ENCODE data around the gene ARHGEF12.

The ARHGEF12 gene

DNA sequence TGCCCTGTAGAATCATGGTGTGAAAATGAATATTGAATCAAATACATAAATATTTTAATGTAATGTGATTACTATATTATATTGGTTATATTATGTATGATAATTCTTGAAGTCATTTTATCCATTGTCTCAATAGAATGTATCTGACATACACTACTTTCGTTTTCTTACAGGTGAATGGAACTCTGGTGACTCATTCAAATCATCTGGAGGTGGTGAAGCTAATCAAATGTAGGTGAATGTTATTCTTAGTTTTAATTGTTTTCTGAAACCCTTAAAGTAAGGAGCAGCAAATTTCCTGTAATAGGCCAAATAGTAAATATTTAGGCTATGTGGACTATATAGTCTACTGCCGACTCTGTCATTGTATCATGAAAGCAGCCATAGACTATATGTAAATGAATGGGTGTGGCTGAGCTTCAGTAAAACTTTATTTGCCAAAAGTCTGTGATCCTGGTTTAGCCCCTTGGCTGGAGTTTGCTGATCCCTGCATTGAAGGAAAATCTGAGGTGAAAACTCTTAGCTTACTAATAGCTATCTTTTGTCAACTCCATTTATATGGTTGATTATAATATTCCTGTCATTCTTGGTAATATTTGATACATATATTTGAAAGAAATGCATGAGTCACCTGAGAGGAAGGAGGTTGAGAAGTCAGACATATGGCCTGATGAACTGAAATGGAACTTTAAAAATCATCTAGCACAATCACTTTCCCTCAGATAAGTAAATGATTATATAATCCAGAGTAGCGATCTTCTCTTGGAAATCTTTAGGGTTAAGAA is 88.2 kb downstream of the ARHGEF12 start:
- no peak for DNase-seq (ENCODE audit: low read depth in 1 of 2, low spot score in 1 of 2)

DNA sequence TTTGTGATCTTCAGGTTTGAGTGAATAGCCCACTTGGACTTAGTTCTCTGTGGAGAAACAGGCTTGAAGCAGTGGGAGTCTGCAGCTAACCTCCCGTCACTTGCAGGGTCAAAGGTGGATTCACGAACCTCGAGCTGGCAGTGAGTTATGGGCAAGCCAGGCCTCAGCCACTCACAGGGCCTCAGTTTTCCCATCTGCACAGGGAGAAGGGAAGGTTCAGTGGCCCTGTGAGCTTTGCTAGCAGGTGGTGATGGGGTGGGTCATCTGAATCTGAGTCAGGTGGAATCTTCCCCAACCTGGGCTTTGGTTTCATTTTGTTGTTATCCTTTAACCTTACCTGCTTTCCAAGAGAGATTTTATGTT is 88.7 kb downstream of the ARHGEF12 start:
- DNase-seq (ENCODE audit: low read depth in 1 of 2, low spot score in 1 of 2) = no peak

DNA sequence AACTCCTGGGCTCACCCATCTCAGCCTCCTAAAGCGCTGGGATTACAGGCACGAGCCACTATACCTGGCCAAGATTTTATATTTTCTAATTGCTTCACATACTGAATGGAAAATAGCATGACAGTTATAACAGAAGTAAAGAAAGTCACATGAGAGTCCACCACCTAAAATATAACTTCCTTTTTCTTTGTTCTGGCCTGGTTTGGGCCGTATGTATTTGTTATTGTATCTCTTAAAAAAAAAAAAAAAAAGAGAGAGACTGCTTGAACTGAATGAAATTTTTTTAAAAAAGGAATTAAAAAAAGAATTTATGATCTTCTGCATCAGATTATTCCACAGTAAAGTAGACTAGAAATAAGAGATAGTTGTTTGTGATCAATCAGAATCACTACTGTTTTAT is 89.3 kb downstream of the ARHGEF12 start:
- DNase-seq (ENCODE audit: low read depth in 1 of 2, low spot score in 1 of 2) = no peak

DNA sequence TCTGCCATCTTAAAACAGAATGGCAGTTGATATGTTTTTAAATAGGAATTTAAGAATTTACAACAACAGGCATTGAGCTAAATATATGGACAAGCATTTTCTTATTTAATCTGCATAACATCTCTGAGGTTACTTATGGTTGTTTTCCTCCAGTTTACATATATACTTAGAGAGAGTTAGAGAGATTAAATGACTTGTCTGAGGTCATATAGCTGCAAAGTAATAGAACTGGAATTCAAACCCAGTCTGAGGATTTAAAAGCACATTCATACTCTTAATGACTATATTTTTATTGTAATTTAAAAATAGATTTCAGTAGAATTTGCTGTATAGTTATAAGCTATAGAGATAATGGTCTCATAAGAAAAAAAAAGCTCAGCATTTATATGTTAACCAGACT is 93.9 kb downstream of the ARHGEF12 start:
- DNase-seq (ENCODE audit: low read depth in 1 of 2, low spot score in 1 of 2) = no peak

DNA sequence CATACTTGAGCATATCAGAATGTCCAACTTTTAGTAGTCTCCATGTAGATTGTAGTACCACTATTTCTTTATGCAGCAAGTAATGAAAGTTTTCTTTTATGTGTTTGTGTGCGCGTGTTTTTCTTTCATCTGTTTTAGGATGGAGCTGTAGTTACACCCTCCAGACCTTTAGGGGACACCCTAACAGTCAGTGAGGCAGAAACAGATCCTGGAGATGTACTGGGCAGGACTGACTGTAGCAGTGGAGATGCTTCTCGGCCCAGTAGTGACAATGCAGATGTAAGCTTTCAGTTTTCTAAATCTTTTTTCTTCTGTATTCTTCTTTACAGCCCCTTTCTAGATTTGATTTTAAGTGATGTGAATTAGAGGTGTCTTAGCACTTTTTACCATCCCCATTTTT is 95.4 kb downstream of the ARHGEF12 start:
- DNase-seq (ENCODE audit: low read depth in 1 of 2, low spot score in 1 of 2) = no peak

DNA sequence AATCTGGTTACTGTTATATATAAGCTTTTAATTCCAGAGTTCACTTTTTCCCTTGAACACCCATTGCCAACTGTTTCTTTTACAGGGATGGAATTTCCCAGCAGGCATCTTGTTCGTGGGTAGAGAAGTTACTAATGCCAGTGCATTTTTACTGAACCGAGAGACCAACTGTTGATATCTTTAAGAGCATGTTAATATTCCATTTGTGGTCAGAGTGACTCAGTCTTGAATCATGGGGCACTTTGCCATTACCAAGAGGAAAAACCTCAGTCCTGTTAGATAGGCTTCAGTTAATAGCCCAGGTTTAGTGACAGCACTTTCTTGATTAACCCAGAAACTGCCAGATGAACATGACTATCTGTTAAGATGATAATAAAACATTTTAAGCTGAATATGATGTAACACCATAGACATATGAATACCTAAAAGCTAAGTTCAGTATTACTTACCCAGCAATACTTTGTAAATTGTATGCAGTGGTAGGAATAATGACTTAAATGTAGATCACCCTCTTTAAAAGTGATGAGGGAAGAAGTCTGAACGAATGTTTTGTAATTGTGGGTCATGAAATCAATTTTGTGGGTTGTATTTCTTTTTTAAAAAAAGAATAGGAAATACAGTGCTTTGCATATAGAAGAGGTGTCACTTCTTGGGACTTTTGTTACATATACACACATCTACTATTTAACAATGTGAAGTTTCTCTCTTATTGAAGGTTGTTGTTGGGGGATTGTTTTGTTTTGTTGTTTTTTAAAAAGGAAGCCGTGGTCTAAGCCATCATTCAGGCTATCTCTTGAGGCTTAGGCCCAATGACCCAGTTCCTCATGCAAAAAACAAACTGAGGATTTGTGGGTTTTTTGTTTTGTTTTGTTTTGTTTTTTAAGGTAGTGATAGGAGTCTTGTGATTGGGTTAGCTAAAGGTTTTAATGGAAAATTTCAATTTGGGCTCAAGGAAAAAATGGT is 96.1 kb downstream of the ARHGEF12 start:
- no peak for DNase-seq (ENCODE audit: low read depth in 1 of 2, low spot score in 1 of 2)

DNA sequence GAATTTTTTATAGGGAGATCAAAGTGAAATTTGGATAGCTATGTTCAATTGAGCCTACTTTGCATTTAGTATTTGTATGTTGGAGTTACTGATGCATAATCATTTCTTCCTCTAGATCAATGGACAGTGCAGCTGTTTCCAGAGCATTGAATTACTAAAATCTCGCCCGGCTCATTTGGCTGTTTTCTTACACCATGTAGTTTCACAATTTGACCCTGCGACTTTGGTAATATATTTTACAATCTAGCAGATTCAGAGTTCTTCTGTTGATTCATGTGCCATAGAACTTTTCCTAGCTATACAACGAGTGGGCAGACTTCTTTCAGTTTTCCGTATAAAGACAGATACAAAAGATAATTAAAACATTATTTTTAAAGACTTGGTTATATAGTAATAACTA is 105.4 kb downstream of the ARHGEF12 start:
- DNase-seq (ENCODE audit: low read depth in 1 of 2, low spot score in 1 of 2) = no peak

DNA sequence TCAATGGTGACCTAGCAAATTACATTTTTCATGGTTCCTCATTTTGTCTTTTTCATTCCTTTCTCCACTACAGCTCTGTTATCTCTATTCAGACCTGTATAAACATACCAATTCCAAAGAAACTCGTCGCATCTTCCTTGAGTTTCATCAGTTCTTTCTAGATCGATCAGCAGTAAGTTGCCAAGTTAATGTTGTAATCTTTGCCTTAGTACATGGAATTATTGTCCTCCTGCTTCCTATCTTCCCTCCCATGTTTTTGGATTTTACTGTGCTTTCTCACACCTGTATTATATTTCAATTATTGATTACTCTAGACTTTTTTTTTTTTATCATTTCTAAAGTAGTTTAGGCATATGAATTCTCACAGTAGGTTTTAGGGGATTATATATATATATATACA is 105.8 kb downstream of the ARHGEF12 start:
- no peak for DNase-seq (ENCODE audit: low read depth in 1 of 2, low spot score in 1 of 2)

DNA sequence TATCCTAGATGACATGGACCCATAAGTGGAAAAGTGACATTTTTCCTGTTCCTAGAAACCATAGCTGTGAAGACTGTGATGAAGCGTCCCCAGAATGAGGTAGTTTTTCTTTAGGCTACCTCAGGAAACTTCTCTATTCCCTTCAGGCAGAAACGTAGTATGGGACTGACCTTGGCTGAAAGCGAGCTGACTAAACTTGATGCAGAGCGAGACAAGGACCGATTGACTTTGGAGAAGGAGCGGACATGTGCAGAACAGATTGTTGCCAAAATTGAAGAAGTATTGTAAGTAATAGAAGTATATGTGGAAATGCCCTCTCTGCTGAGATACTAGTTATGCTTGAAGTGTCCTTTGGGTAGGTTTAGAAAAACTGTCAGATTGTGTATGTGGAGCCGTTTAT is 110.6 kb downstream of the ARHGEF12 start:
- DNase-seq (ENCODE audit: low read depth in 1 of 2, low spot score in 1 of 2) = no peak

DNA sequence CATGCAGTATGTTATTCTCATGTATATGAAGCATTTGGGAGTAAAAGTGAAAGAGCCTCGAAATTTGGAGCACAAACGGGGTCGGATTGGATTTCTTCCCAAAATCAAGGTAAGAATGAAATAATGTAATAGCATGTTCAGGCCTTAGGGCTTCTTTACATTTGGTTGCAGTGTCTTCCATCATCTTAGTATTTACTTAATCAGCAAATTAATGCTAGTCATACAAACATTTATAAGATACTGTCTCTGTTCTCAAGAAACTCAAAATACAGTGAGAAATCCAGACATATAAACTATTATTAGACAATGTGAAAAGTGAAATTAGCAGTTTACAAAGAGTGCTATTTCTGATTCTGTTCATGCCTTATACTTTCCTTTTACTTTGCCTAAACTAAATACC is 112.0 kb downstream of the ARHGEF12 start:
- no peak for DNase-seq (ENCODE audit: low read depth in 1 of 2, low spot score in 1 of 2)

DNA sequence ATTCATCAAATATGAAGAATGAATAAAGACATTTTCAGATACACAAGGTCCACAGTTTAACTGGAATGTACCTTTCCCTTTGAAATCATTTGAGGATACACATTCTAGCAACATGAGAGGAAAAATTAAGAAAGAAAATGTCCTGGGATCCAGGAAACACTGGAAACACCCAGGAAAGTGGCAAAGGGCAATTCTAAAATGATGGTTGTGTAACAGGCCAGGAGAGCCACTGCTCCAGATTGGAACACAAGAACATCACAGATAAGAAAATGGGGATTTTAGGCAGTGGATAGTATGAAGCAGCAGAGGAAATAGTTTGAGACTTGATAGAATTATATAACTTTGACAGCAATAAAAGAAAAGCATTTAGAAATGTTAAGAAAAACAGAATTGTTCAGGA is 119.3 kb downstream of the ARHGEF12 start:
- no peak for DNase-seq (ENCODE audit: low read depth in 1 of 2, low spot score in 1 of 2)

DNA sequence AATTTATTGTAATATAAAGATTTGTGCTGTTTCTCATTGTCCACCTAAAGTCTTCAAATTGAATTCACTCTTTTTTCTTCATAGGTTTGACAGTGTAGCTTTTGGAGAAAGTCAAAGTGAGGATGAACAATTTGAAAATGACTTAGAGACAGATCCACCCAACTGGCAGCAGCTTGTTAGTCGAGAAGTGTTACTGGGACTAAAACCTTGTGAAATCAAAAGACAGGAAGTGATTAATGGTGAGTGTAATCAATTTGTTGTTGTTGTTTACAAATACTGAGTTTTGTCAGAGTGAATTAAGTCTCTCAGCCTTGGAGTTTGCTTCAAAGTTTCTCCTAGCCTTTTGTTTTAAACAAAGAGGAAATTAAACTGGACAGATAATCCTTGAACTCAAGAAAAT is 121.8 kb downstream of the ARHGEF12 start:
- DNase-seq (ENCODE audit: low read depth in 1 of 2, low spot score in 1 of 2) = no peak

DNA sequence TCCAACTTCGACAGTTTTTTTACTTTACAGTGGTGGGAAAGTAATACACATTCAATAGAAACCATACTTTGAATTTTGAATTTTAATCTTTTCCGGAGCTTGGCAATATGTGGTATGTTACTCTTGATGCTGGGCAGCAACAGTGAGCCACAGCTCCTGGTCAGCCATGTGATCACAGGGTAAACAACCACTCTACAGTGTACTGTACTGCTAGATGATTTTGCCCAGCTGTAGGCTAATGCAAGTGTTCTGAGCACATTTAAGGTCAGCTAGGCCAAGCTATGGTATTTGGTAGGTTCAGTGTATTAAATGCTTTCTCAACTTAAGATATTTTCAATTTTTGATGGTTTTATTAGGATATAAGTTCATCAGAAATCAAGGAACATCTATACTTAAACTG is 126.6 kb downstream of the ARHGEF12 start:
- no peak for DNase-seq (ENCODE audit: low read depth in 1 of 2, low spot score in 1 of 2)

DNA sequence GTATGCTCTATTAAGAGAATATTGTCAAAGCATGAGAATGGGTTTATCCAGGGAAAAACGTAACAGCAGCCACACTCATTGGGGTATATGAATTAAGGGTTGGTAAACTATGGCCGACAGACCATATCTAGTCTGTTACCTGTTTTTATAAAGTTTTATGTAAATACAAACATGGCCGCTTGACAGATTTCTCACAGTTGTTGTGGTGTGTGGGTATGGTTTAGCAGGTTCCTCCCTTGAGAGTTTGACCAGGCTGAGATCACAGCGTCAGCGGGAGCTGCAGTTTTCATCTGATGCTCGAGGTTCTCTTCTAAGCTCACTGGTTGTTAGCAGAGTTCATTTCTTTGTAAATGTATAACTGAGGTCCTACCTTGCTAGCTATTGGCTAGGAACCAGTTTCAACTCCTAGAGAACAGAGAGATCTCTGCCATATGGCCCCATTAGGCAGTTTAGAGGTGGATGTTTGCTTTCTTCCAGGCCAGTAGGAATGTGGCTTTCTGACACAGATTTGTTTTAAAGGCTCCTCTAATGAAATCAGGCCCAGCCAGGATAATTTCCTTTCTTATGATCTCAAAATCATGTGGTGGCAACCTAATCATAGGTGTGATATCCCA is 129.8 kb downstream of the ARHGEF12 start:
- no peak for DNase-seq (ENCODE audit: low read depth in 1 of 2, low spot score in 1 of 2)

DNA sequence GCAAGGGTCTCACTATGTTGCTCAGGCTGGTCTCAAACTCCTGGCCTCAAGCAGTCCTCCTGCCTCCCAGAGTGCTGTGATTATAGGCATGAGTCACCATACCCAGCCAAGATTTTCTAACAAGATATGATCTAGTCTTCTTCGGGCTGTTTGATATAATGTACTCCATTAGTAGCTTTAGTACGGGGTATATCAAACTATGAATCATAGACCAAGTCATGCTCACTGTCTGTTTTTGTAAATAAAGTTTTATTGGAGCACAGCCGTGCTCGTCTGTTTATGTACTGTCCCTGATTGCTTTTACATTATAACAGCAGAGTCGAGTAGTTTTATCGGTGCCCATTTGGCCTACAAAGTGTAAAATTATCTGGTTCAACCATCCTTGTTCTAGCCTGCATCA is 131.4 kb downstream of the ARHGEF12 start:
- DNase-seq (ENCODE audit: low read depth in 1 of 2, low spot score in 1 of 2) = no peak

DNA sequence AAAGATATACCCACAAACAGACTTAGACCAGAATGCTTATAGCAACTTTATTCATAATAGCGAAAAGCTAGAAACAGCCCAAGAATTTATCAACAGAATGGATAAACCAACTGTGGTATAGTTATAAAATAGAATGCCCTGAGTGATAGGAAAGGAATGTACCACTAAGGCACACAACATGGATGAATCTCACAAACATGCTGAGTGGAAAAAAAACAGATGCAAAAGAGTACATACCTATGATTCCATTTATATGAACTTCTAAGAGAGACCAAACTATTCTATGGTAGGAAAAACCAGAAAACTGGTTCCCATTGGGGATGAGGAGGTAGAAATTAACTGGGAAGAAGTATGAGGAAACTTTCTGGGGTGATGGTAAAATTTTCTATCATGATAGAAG is 134.9 kb downstream of the ARHGEF12 start:
- no peak for DNase-seq (ENCODE audit: low read depth in 1 of 2, low spot score in 1 of 2)

DNA sequence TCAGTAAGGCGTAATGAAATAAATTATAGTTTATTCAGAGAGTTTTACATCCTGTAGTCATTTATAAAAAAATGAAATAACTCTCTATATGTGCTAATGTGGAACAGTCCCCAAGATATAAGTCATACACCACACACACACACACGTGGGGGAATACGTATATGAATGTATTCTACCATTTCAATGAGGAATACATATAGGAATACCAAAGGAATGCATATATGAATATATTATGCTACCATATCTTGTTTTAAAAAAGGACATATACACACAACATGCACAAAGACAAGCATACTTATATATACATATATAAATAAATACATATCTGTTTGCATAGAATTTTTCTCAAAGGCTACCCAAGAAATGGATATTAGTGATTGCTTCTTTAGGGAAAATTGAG is 135.8 kb downstream of the ARHGEF12 start:
- DNase-seq (ENCODE audit: low read depth in 1 of 2, low spot score in 1 of 2) = no peak

DNA sequence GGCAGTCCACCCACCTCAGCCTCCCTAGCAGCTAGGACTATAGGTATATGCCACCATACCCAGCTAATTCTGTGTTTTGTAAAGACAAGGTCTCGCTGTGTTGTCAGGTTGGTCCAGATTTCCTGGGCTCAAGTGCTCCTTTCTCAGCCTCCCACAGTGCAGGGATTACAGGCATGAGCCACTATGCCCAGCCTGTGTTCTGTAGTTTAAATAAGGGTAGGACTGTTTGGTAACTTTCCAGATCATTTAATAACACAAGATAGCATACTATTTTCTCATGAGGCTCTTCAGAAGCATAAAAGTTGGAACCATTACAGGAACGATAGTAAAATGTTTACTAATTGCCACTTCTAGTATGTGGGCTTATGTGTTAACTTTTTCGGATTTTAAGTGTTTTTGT is 137.3 kb downstream of the ARHGEF12 start:
- DNase-seq (ENCODE audit: low read depth in 1 of 2, low spot score in 1 of 2) = no peak

DNA sequence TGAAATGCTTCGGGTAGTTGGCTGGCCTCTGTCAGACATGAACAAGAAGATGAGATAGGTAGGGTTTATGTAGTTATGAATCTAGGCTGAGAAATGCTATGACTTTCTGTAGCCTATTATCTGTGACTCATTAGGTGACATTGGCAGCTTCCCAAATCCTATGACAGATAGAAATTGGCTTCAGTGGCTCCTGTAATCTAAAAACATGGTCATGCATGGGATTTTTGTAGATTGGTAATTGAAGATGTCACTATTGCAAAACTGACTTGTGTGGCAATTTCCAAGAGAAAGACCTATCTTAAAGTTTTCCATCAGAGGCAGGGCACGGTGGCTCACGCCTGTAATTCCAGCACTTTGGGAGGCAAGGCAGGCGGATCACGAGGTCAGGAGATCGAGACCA is 145.9 kb downstream of the ARHGEF12 start:
- DNase-seq (ENCODE audit: low read depth in 1 of 2, low spot score in 1 of 2) = no peak

DNA sequence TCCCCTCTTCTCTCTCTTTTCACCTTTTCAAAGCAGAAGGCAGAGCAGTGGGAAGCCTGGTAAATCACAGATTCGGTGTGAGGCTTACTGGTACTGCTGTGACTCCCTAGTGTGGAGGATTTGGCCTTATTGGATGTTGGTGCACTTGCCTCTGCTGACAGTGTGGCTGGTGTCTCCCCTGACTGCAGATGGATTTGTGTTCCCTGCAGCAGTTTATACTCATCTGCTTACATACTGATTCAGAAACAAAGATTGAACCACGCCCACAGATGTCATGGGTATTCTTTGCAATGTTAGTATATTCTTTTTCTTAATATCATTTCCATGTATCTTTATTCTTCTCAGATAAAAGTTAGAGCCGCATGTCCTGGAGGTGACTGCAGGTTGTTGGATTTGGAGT is 148.5 kb downstream of the ARHGEF12 start:
- DNase-seq (ENCODE audit: low read depth in 1 of 2, low spot score in 1 of 2) = no peak

DNA sequence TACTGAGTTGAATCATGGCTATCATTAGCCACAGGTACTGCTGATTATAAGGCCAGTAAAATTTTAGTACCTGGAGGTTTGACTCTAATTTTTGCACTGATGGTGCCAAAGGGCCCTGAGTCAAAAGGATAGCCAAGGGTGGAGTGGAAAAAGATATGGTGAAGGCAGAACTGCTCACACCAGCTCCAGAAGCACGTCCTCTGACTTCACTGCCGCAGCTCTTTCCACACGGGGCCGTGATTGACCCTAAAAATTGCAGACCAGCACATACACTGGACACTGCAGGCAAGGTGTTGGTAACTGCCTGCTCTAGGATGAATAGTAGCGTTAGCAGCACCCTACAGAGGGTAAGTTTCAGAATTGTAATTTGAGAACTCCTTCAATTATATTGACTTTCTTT is 149.9 kb downstream of the ARHGEF12 start:
- no peak for DNase-seq (ENCODE audit: low read depth in 1 of 2, low spot score in 1 of 2)

DNA sequence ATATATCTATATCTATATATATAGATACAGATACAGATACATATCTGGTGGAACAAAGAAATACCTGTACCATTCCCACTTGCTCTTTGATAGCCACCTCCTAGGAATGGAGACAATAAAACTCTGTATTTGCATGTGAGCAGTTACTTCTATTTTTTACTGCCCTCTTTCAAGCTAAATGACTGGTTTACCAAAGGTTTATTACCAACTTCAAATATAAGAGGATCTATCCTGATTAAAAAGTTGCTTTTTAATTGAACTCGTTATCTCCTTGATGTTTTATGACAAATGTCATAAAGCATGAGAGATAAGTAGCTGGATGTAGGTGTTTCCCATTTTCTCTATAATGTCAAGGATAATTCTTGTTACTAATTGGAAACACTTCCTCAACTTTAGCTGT is 153.6 kb downstream of the ARHGEF12 start:
- DNase-seq (ENCODE audit: low read depth in 1 of 2, low spot score in 1 of 2) = no peak

All from activated T-helper 1 cell treated with anti-CD3 and anti-CD28 coated beads, Interleukin-2, amount 50 U/mL, for 16 hours (primary cell).